GM12878 (cell line): Measurements from ENCODE around the gene ACTR10. TPM values are rescaled to one million over a fixed set of nuclear protein-coding genes. Genes with fewer than 3 reads are reported as not detected.

Experiments used
- ASH2L ChIP-seq: fragments of 300-600, 200-600 bp; sonication (generic); IDR thresholded peaks from 2 replicates; pipeline ENCODE4 v1.6.1; 2017; ENCODE audit warnings: low read depth, mild to moderate bottlenecking, borderline replicate concordance
- BCL3 ChIP-seq: IDR thresholded peaks from 2 replicates; pipeline ENCODE4 v1.6.1; 2011; ENCODE audit warnings: borderline replicate concordance, low read depth, mild to moderate bottlenecking, moderate library complexity, low read length; ENCODE audit not compliant: insufficient read depth, poor library complexity, severe bottlenecking
- CHD1 ChIP-seq: IDR thresholded peaks from 2 replicates; pipeline ENCODE4 v1.6.1; 2012; ENCODE audit warnings: low read depth, low read length, improper control_type of control experiment
- EZH2 ChIP-seq: IDR thresholded peaks from 2 replicates; pipeline ENCODE4 v1.6.1; 2012; ENCODE audit warnings: low read depth, mild to moderate bottlenecking, control low read depth, inconsistent platforms, low read length, borderline replicate concordance; ENCODE audit not compliant: control insufficient read depth
- GATAD2B ChIP-seq: fragments of 450-650 bp; conservative IDR thresholded peaks from 2 replicates; pipeline ENCODE4 v1.6.1; 2017; ENCODE audit warnings: low read depth, mild to moderate bottlenecking, moderate library complexity
- IRF3 ChIP-seq: fragments of 450-650 bp; IDR thresholded peaks from 2 replicates; pipeline ENCODE4 v1.6.1; 2014; ENCODE audit warnings: mild to moderate bottlenecking
- IRF4 ChIP-seq: IDR thresholded peaks from 2 replicates; pipeline ENCODE4 v1.6.1; 2011; ENCODE audit warnings: low read depth, low read length
- JUND ChIP-seq: IDR thresholded peaks from 2 replicates; pipeline ENCODE4 v1.6.1; 2012; ENCODE audit warnings: low read depth, mild to moderate bottlenecking, low read length, improper control_type of control experiment, moderate library complexity
- KAT2A ChIP-seq: conservative IDR thresholded peaks from 2 replicates; pipeline ENCODE4 v1.6.1; 2011; ENCODE audit warnings: low read depth, low read length; ENCODE audit not compliant: control insufficient read depth
- MEF2A ChIP-seq: IDR thresholded peaks from 2 replicates; pipeline ENCODE4 v1.6.1; 2011; ENCODE audit warnings: low read depth, mild to moderate bottlenecking, low read length, moderate library complexity; ENCODE audit not compliant: insufficient read depth
- MTA3 ChIP-seq: IDR thresholded peaks from 2 replicates; pipeline ENCODE4 v1.6.1; 2012; ENCODE audit warnings: low read length, inconsistent platforms, borderline replicate concordance
- MYB ChIP-seq: fragments of 150-350 bp; IDR thresholded peaks from 2 replicates; pipeline ENCODE4 v1.6.1; 2014; ENCODE audit warnings: mild to moderate bottlenecking, low read depth, low read length, borderline replicate concordance
- MYC ChIP-seq: IDR thresholded peaks from 2 replicates; pipeline ENCODE4 v1.6.1; 2011; ENCODE audit warnings: mild to moderate bottlenecking, low read length, moderate library complexity, inconsistent platforms; ENCODE audit not compliant: insufficient read depth, insufficient replicate concordance, insufficient read length, severe bottlenecking
- NFYB ChIP-seq: IDR thresholded peaks from 2 replicates; pipeline ENCODE4 v1.6.1; 2011; ENCODE audit warnings: low read depth, mild to moderate bottlenecking, low read length, improper control_type of control experiment, moderate library complexity; ENCODE audit not compliant: insufficient read depth
- PAX5 ChIP-seq: IDR thresholded peaks from 2 replicates; pipeline ENCODE4 v1.6.1; 2011; ENCODE audit warnings: low read depth, low read length, borderline replicate concordance
- PRDM15 ChIP-seq: fragments of 450-650 bp; formaldehyde crosslinking; IDR thresholded peaks from 2 replicates; pipeline ENCODE4 v1.4.0; 2020; ENCODE audit warnings: mild to moderate bottlenecking, moderate library complexity
- SKIL ChIP-seq: fragments of 450-650 bp; IDR thresholded peaks from 2 replicates; pipeline ENCODE4 v1.6.1; 2017; ENCODE audit warnings: mild to moderate bottlenecking, low read depth, inconsistent platforms; ENCODE audit not compliant: poor library complexity, severe bottlenecking
- SMC3 ChIP-seq: IDR thresholded peaks from 2 replicates; pipeline ENCODE4 v1.6.1; 2011; ENCODE audit warnings: low read length, improper control_type of control experiment, borderline replicate concordance
- STAT1 ChIP-seq: fragments of 450-650 bp; conservative IDR thresholded peaks from 2 replicates; pipeline ENCODE4 v1.6.1; 2014; ENCODE audit warnings: antibody characterized with exemption, mild to moderate bottlenecking
- TCF3 ChIP-seq: IDR thresholded peaks from 2 replicates; pipeline ENCODE4 v1.6.1; 2012; ENCODE audit warnings: low read depth, mild to moderate bottlenecking, low read length, borderline replicate concordance; ENCODE audit not compliant: insufficient read depth
- polyA plus RNA-seq, 11 experiments: library from polyadenylated mRNA; depleted of rRNA in 4 of 11; unstranded in 6 of 11; stranded (reverse) in 5 of 11; fragments of >200 nt; fragmentation: Nextera tagmentation in 4 of 11; fragmentation: Illumina TruSeq in 1 of 11; extraction: Ambion mirVana in 4 of 11; extraction: Trizol in 1 of 11; gene quantifications; 1 replicate in 1 of 11; 2 replicates in 10 of 11; pipeline versions ENCODE4 v1.2.1 to v1.2.3, GENCODE V29; 2011 to 2016; ENCODE audit warnings: inconsistent platforms in 2 of 11, missing spikeins in 2 of 11, low read depth in 1 of 11
- total RNA-seq, 4 experiments: library from RNA; depleted of rRNA in 3 of 4; stranded (reverse); fragments of >200 nt in 3 of 4; fragmentation: Illumina TruSeq in 1 of 4; extraction: Trizol in 1 of 4; gene quantifications; 2 replicates each; pipeline versions ENCODE4 v1.2.1 to v1.2.3, GENCODE V29; 2013 to 2021

The ACTR10 gene
- total and polyA plus RNA-seq, 10 of the 15 experiments (the other 5 are each of a cell fraction or from before 2014, with no cell fraction given) = 26.0 to 74.3 (median 38.9) TPM

GRCh38 chr14:58244556-58245387 is 44.8 kb downstream of the ACTR10 start, which contains the start of gene PSMA3 (continued):
- TF ChIP-seq CHD1 (0 out of 2 replicates have a peak, but pooled peaks have one; percentile 82), GATAD2B (peak; percentile 70), IRF3 (peak; percentile 66; the same call in 1 of the 2 replicates), MTA3 (no peak), STAT1 (peak; percentile 77; the same call in 1 of the 2 replicates), MEF2A (no peak), JUND (no peak), MYC (no peak), PAX5 (no peak), IRF4 (no peak), PRDM15 (CRISPR knock-in tag) (no peak), ASH2L (peak; percentile 87; the same call in 1 of the 2 replicates), SMC3 (no peak), TCF3 (0 out of 2 replicates have a peak, but pooled peaks have one; percentile 1), EZH2 (no peak), BCL3 (no peak), SKIL (peak; percentile 17), KAT2A (no peak), MYB (no peak), NFYB (peak; percentile 87)
